HG03439 (cell line): ENCODE results near the gene CCNY.

Source experiments
- ATAC-seq: cut with Tn5 transposase; IDR thresholded peaks from one replicate; pipeline ENCODE4 v1.9.1; 2021; ENCODE audit warnings: mild to moderate bottlenecking, moderate library complexity; ENCODE audit not compliant: unreplicated experiment

CCNY gene

GRCh38 chr10:35331894-35332640 lies 4.2 kb upstream of the CCNY start:
- no peak for ATAC-seq

GRCh38 chr10:35334297-35334696 lies 2.0 kb upstream of the CCNY start:
- no peak for ATAC-seq

DNA sequence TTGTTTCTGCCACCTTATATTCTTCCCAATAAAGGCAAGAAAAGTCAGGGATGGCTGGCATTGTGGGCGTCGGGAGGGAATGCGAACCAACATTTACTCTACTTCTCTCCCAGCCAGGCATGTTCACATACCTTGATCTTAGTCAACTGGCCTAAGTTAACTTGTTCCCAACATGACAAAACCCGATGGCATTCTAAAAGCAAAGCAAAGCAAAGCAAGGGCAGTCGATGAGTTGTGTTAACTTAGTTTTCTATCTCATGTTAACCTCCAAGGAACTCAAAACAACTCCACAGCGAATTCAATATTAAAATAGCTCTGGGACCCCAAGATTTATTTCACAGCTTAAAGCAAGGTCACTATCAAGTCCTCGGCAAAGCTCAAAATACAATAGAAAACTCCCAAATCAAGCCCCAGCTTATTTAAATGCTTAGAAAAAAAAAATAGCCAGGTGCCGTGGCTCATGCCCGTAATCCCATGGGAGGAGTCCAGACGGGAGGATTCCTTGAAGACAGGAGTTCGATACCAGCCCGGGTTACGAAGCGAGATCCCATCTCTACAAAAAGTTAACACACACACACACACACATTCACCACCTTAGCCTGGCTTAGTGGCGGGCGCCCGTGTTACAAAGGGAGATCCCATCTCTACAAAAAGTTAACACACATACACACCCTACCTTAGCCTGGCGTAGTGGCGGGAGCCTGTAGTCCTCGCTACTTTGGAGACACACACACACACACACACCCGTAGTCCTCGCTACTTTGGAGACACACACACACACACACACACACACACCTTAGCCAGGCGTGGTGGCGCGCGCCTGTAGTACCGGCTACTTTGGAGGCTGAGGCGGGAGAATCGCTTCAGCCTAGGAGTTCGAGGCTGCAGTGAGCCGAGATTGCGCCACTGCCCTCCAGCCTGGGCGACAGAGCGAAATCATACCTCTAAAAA lies 901 bp upstream of the CCNY start:
- peak; percentile 2 for ATAC-seq

GRCh38 chr10:35336921-35337823 lies 863 bp downstream of the CCNY start:
- peak; percentile 4 for ATAC-seq

DNA sequence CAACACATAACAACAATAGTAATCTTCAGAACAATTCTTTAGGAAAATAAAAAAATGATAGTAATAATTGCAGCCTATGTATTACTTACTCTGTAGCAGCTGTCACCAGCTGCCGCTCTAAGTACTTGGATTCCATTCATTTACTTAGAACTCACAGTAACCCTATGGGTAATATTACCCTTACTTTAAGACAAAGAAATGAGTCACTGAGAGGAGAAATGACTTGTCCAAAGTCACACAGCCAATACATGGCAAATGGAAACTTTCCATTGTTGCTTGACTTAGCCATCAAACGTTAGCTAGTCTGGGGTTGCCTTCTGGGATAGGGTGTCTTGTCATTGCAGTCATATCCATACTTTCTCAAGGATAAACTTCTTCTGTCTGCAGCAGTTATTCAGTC lies 3.6 kb downstream of the CCNY start:
- ATAC-seq: peak; percentile 46

DNA sequence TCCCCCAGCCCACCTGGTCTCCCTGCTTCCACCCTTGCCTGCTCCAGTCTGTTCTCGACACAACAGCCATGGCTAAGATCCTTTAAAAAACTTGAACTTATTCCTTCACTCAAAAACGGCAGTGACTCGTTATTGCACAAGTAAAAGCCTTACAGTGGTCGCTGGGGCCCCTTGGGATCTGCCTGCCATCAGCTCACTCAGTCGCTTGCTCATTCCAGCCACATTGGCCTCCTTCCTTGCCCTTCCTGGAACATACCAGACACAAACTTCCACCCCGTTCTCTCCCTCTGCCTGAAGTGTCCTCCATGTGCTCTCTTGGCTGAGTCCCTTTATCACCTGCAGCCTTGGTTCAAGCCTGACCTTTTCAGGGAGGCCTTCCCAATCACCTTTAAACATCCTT lies 4.7 kb downstream of the CCNY start:
- ATAC-seq: no peak

GRCh38 chr10:35341521-35341920 lies 5.2 kb downstream of the CCNY start:
- ATAC-seq: peak; percentile 69

- no peak for ATAC-seq
Measured at GRCh38 chr10:35342183-35342753, 6.0 kb downstream of the CCNY start.

GRCh38 chr10:35343739-35344138 lies 7.4 kb downstream of the CCNY start:
- no peak for ATAC-seq

- ATAC-seq: no peak
Measured at GRCh38 chr10:35345383-35345742, 9.1 kb downstream of the CCNY start.

GRCh38 chr10:35346248-35346647 lies 9.9 kb downstream of the CCNY start:
- ATAC-seq: no peak

DNA sequence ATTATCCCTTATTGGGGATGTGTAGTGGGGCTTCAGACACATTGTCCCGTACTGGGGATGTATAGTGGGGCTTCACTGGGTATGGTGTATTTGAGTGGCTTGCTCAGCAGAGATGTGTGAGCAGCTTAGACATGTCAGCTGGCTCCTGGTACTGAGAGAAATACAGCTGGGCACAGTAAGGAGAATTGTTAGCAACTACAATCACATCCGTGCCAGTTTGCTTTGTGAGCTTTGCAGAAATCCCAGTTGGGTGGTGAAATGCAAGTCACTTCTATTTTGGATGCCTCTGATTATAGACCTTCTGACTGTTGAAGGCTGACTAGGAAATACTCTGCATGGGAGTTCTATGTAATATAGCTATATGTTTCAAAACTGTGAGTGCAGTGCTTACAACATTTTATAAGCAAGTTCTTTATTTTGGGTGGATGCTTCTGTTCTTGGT lies 10.8 kb downstream of the CCNY start:
- ATAC-seq: no peak

- no peak for ATAC-seq
Measured at GRCh38 chr10:35347899-35348608, 11.7 kb downstream of the CCNY start.

- no peak for ATAC-seq
Measured at GRCh38 chr10:35348609-35349388, 12.5 kb downstream of the CCNY start.

DNA sequence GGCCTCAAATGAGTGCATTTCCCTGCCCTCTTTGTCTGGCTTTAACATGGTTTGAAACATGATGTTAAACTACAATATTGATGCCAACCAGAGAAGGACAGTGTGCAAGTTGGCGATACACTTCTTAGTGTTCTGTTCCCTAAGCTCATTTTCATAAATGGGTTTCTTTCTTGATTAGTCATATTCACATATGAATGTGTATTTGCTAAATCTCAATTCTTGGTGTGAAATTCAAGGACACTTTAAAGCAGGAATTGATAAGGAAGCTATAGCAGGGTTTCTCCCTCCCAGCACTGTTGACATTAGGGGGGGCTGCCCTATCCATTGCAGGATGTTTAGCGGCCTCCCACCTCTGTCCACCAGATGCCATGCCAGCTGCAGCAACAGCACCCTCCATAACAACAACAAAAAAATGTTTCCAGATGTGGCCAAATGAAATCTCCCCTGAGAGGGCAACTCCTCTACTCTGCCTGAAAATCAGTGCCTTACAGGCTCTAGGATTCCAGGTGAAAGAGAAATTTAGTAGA lies 13.1 kb downstream of the CCNY start:
- no peak for ATAC-seq

GRCh38 chr10:35351021-35351420 lies 14.7 kb downstream of the CCNY start:
- no peak for ATAC-seq

- no peak for ATAC-seq
Measured at GRCh38 chr10:35352097-35352496, 15.8 kb downstream of the CCNY start.

DNA sequence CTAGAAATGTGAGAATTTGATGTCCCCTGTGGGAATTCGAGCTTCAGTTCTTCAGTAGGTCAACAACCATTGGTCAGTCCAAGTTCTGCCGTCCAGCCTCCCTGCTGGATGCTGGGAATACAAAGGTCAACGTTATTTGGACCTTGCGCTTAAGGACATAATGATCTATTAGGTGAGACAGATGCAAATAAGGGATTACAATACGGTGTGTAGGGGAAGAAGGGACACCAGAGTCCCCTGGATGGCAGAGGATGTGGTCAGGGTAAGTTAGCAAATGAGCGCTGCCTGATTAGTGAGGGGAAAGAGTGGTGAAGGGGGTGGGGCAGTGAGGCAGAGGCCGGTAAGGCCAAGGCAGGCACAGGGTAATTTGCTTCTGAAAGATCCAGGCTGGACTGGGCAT lies 16.2 kb downstream of the CCNY start:
- ATAC-seq: no peak

- no peak for ATAC-seq
Measured at GRCh38 chr10:35353395-35353794, 17.1 kb downstream of the CCNY start.
